Activated CD4-positive, alpha-beta T cell treated with anti-CD3 and anti-CD28 coated beads, Interleukin-2, amount 50 U/mL, for 16 hours (primary cell): ENCODE data around the gene PICK1.

Experiments used
- DNase-seq: peaks from one replicate; pipeline ENCODE4 v3.0.0-alpha.2; 2020

Gene PICK1

GRCh38 chr22:38122616-38123015 is 65.4 kb downstream of the PICK1 start:
- DNase-seq, result no peak

- DNase-seq, result no peak
Measured at GRCh38 chr22:38124236-38124974, 67.2 kb downstream of the PICK1 start.

- DNase-seq, result no peak
Measured at GRCh38 chr22:38125038-38125610, 67.9 kb downstream of the PICK1 start.
